ENCODE data around the gene TMC5.

Gene TMC5

GRCh38 chr16:19506965-19507364 is 89.3 kb downstream of the TMC5 start:
- no peak for DNase-seq (ENCODE audit: low spot score)
- in situ Hi-C loops (cut with MboI; ENCODE audit: low pct_unique_long_range_greater_than_20kb, low sequenced_read_pairs, unreplicated experiment), result no loop called here
- TF ChIP-seq CTCF (IDR thresholded peaks at IDR 0.05; ENCODE audit: extremely low read depth, insufficient read depth, missing control alignments), result no peak

DNA sequence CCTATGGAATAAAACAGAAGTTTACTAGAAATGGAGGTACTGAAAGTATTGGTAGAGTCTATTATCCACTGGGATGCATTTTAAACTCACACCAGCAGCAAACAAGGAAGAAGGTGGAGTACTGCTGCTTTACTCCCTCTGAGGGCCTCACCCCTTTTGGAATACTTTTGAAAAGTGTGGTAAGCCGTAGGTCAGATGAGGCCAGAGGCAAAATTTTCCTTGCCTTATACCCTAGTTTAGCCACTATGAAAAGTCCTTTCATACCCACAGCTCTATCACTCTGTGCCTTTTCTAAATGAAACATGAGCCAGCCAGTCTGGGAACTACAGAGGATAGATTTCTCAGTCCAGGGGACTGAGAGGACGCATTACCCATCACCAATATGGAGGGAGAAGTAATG is 90.2 kb downstream of the TMC5 start:
- TF ChIP-seq CTCF (IDR thresholded peaks at IDR 0.05; ENCODE audit: extremely low read depth, insufficient read depth, missing control alignments), result no peak
- in situ Hi-C loops (cut with MboI; ENCODE audit: low pct_unique_long_range_greater_than_20kb, low sequenced_read_pairs, unreplicated experiment), result no loop called here
- DNase-seq (ENCODE audit: low spot score), result no peak

DNA sequence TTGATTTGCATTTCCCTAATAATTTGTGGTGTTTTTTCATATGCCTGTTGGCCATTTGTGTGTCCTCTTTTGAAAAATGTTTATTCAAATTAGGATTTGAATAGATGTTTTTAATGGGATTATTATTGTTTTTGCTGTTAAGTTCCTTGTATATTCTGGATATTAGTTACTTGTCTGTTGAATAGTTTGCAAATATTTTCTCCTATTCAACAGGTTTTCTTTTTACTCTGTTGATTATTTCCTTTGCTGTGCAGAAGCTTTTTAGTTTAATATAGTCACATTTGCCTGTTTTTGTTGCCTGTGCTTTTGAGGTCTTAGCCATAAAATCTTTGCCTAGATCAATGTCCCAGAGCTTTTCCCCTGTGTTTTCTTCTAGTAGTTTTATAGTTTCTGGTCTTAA is 94.6 kb downstream of the TMC5 start:
- no peak for DNase-seq (ENCODE audit: low spot score)
- in situ Hi-C loops (cut with MboI; ENCODE audit: low pct_unique_long_range_greater_than_20kb, low sequenced_read_pairs, unreplicated experiment), result no loop called here
- no peak for TF ChIP-seq CTCF (IDR thresholded peaks at IDR 0.05; ENCODE audit: extremely low read depth, insufficient read depth, missing control alignments)

- in situ Hi-C loops (cut with MboI; ENCODE audit: low pct_unique_long_range_greater_than_20kb, low sequenced_read_pairs, unreplicated experiment), result no loop called here
These were observed 95.8 kb downstream of the TMC5 start for GRCh38 chr16:19513377-19514053.

GRCh38 chr16:19515757-19516156 is 98.1 kb downstream of the TMC5 start:
- in situ Hi-C loops (cut with MboI; ENCODE audit: low pct_unique_long_range_greater_than_20kb, low sequenced_read_pairs, unreplicated experiment), result no loop called here
- TF ChIP-seq CTCF (IDR thresholded peaks at IDR 0.05; ENCODE audit: extremely low read depth, insufficient read depth, missing control alignments), result no peak
- no peak for DNase-seq (ENCODE audit: low spot score)

More at GRCh38 chr16:19513377-19514053, 95.8 kb downstream of the TMC5 start:
- no peak for TF ChIP-seq CTCF (IDR thresholded peaks at IDR 0.05; ENCODE audit: extremely low read depth, insufficient read depth, missing control alignments)
- DNase-seq (ENCODE audit: low spot score), result no peak

GRCh38 chr16:19517424-19518089 is 99.9 kb downstream of the TMC5 start:
- DNase-seq (ENCODE audit: low spot score), result no peak
- in situ Hi-C loops (cut with MboI; ENCODE audit: low pct_unique_long_range_greater_than_20kb, low sequenced_read_pairs, unreplicated experiment), result no loop called here
- no peak for TF ChIP-seq CTCF (IDR thresholded peaks at IDR 0.05; ENCODE audit: extremely low read depth, insufficient read depth, missing control alignments)

Measured in GM13977 (cell line).